GM13976 (cell line): ENCODE results near the gene BLOC1S1.
A peak's percentile ranks its signal among the peaks of the same experiment; 100 is the strongest.

Experiments
- DNase-seq: peaks from one replicate; pipeline ENCODE4 v3.0.0; 2012; ENCODE audit warnings: low spot score
- in situ Hi-C: fragments of 300-500 bp; cut with MboI; formaldehyde crosslinking; loops from one replicate; pipeline ENCODE4 v1.12.0; 2022; ENCODE audit warnings: low sequenced_read_pairs, mixed read lengths, inconsistent platforms; ENCODE audit not compliant: unreplicated experiment
- TF ChIP-seq, protein P1 (sequence below): IDR thresholded peaks from 2 replicates; pipeline ENCODE4 v1.5.1; 2012; ENCODE audit warnings: borderline replicate concordance, mild to moderate bottlenecking; ENCODE audit not compliant: insufficient read depth; ENCODE audit errors: extremely low read depth, missing control alignments, control extremely low read depth

The BLOC1S1 gene

DNA sequence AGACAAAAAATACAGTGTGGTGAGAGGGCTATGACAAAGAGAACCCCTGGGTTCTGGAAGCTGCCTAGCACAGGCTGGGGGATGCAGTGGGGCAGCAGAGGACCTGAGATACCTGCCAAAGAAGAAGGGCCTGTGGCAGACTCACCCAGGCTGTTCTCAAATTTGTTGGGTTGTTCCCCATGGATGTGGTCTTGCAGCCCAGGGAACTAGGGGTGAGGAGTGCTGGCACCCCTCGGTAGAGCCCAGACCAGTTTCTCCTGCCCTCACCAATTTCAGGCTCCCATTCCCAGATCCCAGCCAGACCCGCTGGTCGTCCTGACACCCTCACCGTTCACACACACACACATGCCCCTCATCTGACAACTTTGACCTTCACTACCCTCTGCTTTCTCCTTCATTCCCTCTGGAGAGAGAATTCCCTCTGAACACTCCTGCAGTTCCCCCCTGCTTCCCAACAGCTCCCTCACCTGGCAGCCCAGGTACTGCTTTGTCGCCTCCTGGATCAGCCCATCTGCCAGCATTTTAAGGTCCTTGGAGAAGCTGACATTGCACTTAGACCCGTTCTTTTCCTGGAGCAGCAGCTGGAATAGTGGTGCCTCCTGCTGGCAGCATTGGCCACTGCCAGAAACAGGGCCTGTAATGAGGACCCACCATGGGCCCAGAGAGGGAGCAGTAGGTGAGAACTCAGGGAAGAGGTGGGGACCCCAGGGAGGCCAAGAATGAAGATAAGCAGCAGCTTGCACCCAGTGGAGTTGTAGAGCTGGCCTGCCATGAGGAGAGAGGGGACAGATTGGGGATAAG lies 21.1 kb downstream of the BLOC1S1 start:
- peak; percentile 59 for DNase-seq
- TF ChIP-seq, protein P1, sequence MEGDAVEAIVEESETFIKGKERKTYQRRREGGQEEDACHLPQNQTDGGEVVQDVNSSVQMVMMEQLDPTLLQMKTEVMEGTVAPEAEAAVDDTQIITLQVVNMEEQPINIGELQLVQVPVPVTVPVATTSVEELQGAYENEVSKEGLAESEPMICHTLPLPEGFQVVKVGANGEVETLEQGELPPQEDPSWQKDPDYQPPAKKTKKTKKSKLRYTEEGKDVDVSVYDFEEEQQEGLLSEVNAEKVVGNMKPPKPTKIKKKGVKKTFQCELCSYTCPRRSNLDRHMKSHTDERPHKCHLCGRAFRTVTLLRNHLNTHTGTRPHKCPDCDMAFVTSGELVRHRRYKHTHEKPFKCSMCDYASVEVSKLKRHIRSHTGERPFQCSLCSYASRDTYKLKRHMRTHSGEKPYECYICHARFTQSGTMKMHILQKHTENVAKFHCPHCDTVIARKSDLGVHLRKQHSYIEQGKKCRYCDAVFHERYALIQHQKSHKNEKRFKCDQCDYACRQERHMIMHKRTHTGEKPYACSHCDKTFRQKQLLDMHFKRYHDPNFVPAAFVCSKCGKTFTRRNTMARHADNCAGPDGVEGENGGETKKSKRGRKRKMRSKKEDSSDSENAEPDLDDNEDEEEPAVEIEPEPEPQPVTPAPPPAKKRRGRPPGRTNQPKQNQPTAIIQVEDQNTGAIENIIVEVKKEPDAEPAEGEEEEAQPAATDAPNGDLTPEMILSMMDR, result peak; percentile 89
- in situ Hi-C loops, result loop anchor here (10.0 kb wide), 2 partner anchors 208 to 298 kb away; no protein-coding TSS in a partner anchor

DNA sequence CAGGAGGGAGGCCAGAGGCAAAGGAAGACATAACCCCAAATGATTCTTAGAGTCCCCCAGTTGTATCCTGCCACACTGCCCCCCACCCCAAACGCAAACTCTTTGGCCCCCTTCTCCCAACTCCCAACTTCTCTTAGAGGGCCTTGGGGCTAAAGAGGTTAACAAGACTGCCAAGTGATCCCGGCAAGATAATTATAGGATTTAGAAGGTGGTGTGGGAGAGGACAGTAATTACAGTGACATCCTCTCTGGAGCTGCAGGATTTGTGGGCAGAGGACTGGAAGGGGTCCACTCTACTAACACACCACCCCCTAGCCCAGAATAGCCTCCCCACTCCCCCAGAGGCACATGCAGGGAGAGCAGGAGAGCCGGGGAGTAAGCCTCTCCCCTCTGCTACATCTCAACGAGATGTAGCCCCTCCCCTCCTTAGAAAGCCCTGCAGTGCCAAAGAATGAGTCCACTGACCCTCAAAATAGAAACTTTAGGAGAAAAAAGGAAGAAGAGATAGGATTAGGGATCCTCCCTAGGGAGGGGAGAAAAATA lies 21.8 kb downstream of the BLOC1S1 start:
- in situ Hi-C loops, result loop anchor here (10.0 kb wide), 2 partner anchors 207 to 297 kb away; no protein-coding TSS in a partner anchor
- TF ChIP-seq, protein P1, result no peak
- no peak for DNase-seq

DNA sequence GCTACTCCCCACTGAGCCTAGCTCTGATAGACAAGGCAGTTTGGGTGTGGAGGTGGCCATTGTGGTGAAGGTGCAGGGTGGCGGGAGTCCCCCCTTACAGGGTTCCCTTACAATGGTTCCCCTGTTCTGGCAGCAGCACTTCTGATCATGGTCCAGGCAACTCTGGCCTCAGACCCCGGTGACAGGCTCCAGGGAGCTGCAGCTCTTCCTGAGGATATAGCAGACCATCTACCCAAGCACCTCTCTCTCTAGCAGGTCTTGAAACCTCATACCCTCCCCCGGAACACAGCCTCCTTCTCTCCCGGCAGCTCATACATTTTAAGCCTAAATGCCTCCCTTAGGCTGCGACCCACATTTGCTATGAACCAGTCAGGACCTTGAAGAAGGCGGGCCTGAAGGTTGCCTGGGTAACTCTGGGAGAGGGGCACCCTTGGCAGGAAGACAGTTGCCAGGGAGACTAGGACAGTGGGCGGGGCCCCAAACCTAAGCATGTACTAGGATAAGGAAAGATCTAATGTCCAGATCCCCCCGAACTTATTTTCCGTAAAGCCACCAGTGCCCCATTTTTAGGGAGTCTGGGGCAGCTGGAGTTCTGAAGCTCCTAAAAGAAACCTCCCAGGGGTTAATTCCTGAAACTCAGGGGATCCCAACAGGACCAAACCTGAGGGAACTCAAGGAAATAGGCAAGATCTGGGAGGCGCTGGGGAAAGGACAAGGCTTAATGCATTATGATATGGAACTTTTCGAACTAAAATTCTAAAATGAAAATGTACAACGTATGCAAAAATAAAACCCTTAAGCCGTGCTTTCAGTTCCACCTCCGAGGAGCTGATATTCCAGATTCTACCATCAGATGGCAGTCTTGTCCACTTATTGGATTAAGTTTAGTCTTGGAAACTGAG lies 22.5 kb downstream of the BLOC1S1 start:
- DNase-seq, result peak; percentile 78
- in situ Hi-C loops, result loop anchor here (10.0 kb wide), 2 partner anchors 206 to 296 kb away; no protein-coding TSS in a partner anchor
- TF ChIP-seq, protein P1, result peak; percentile 66

DNA sequence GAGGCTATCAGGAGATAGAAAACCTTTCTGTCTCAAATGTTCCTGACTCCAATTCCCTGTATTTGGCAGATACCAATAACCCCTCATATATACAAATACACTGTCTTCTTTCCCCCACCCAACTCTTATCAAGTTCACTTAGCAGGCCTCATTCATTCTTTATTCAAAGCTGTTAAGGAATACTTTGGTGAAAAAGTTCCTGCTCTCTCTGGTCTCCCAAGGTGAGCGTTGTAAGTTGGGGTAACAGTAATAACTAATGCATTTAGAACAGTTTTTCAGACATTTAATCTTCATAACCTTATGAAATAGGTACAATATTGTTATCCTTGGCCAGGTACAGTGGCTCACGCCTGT lies 23.2 kb downstream of the BLOC1S1 start:
- no peak for DNase-seq
- TF ChIP-seq, protein P1, result no peak
- in situ Hi-C loops, result loop anchor here (10.0 kb wide), 2 partner anchors 206 to 296 kb away; no protein-coding TSS in a partner anchor

DNA sequence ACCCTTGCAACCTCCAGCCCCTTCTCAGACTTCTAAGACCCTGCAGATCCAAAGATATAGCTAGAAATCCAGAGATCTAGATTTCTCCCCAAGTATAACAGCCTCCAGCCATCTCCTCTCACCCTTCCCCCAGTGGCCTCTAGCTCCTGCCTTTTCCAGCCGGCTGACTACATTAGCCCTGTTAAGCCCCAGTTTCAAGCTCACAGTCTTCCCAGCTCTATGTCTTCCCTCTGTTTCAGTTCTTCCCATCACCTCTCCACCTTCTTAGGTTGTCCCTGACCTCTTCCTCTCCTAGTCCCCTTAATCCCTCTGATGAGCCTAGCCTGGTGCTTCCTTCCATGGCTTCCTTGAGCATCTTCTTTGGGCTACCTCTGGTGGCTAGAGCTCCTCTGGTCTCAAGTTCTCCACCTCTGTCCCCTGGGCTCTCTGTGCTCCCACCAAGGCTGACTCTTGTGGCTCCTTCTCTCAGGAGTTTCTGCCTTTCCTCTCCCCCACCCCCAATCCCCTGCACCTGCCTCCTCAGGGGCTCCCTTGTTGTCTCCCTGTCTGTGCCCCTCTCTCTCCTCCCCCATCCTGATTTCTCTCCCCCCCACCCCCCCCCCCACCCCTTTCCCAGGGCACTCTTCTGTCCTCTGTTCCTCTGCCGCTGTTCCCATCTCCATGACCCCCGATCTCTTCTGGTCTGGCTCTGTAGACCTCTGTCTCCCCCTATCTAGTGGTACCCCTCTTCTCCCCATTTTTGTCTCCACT lies 26.3 kb downstream of the BLOC1S1 start:
- in situ Hi-C loops, result no loop called here
- DNase-seq, result no peak
- TF ChIP-seq, protein P1, result no peak

DNA sequence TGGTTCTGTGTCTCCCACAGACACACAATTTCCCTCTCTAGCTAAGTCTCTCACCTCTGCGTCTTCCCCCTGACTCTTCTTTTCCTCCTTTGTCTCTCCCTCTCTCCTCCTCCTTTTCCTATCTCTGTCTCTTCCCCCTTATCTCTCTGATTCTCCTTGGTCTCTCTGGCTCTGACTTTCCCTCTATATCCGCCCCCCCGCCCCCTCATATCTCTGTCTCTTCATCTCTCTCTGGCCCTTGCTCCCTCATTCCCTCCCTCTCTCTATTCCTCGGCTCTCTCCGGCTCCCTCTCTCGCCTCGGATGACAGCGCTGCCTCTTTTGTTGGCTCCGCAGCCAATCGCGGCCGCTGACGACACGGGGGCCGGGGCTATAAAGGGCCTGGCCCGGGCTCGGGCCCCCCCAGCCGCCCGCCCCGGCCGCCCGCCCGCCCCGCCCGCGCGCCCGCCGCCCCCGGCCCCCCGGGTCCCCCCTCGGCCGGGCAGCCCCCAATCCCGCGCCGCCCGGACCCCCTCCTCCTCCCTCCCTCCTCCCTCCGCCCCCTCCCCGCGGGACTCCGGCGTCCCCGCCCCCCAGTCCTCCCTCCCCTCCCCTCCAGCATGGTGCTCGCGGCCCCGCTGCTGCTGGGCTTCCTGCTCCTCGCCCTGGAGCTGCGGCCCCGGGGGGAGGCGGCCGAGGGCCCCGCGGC lies 27.0 kb downstream of the BLOC1S1 start, which contains the start of gene GDF11:
TSS of gene GDF11 (plus strand) at position 404 of the 687 bp plus-strand sequence. CDS start at position 599, 195 bp downstream.
- DNase-seq, result peak; percentile 88

More for the DNA sequence above, 27.0 kb downstream of the BLOC1S1 start, which contains the start of gene GDF11:
- in situ Hi-C loops, result no loop called here
- TF ChIP-seq, protein P1, result no peak
